Hepatic stellate cell (primary cell): ENCODE measurements around the gene INTS6L.
A peak's percentile ranks its signal among the peaks of the same experiment; 100 is the strongest.
"Not testable (repeated sequence)": the region's sequence is repeated elsewhere in the genome, so short reads cannot be mapped to it uniquely, and the experiment has no call there.

Source experiments
- DNase-seq: peaks from one replicate; pipeline ENCODE4 v3.0.0; 2011; ENCODE audit warnings: low spot score

Gene INTS6L

DNA sequence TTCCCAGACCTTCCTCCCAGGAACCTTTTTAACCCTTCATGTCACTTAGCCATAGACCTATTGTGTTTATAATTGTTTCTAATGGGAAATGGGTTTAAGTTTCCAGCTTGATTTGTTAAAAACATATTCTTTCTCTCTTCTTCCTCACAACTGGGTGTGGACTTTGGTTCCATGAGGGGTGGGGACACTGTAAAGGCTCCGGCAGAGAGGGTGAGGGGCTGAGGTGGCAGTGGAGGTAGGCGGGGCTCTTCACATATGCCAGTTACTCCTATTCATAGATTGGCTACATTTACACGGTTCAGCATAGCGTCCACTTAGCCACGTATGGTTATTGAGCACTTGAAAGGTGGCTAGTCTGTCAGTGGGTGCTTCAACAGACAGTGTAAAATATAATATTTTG is 7.8 kb downstream of the INTS6L start:
- no peak for DNase-seq

DNA sequence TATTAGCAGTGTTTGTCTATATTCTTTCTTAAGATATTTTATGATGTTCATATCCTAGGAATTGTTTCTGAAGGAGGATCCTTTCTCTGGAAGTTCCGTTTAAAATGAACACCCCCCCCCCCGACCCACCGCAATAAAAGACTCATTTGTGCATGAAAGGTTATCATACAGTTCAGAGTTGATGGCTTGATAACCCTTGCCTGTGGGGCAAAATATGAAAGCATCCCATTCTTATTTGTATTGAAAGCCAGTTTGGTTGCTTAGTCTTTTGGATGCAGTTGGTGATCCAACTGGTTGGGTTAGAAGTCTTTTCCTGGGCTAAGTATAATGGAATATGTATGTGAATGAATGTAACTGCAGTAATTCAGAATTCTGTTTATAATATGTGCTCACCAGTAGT is 8.3 kb downstream of the INTS6L start:
- DNase-seq: no peak

DNA sequence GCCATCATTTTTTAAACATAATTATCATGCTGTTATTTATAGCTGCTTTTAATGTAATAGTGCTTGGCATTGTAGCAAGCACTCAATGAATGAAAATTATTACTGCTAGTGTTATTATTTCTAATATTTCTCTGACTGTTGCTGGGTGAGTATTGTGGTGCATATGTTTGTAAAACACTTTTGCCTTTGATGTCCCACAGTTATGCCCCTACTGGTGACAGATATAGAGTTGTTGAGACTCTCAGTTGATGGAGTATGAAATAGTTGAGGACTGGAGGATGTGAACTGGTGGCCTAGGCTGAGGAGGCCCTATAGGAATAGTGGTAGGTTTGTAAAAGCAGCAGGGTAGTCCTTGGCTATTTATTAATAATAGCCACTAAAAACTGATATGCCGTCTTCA is 9.6 kb downstream of the INTS6L start:
- DNase-seq: no peak

DNA sequence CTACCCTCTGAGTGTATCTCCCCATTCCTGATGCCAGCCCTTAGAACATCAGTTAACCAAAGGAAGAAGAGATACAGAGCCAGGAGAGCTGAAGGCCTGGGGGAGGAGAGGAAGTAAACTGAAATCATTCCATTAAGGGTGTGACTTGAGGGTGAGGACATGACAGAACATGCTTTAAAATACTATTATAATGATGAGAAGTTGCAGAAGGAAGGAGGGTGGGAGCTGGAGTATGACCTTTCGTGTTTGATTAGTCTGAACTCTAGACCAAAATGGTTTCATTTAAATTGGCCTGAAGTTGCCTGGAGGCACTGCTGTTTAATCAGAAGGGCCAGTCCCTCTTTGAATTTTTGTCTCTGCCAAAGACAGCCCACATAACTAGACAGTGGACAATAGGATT is 11.4 kb downstream of the INTS6L start:
- no peak for DNase-seq

DNA sequence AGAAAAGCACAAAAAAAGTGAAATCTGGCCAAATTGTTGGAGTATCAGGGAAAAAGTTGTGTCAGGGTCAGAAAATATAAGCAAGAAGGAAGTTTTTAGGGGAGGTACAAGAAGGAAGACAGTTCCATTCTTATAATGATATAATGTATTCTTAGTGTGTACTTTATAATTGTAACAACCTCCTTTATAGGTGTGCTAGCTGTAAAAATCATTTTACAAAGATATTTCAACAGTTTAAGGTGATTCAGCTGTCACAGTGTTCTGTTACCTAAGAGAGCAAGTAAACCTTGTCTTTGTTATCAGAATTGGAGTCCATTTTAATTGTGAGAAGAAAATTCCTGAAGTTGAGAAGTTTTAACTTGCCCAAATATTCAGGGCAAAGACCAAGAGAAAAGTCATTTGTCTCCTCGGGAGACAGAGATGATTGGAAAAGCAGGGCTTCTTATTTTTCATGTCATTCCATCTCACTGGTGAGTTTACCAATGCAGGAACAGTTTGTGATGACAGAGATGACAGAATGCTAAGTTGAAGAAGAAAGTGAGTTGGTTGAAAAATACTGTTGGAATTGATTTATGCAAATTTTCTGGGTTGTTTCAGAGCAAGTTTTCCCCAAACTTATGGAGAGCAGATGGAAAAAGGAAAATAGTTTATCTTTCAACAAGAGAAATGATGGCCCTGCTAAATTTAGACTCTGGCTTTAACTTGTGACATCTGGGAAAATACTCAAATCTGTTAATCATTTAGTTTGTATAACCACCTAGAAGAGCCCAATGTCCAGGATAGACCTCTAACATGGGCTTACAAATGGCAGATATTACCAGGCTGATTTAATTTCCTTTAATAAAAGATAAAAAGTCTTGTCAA is 14.8 kb downstream of the INTS6L start:
- no peak for DNase-seq

DNA sequence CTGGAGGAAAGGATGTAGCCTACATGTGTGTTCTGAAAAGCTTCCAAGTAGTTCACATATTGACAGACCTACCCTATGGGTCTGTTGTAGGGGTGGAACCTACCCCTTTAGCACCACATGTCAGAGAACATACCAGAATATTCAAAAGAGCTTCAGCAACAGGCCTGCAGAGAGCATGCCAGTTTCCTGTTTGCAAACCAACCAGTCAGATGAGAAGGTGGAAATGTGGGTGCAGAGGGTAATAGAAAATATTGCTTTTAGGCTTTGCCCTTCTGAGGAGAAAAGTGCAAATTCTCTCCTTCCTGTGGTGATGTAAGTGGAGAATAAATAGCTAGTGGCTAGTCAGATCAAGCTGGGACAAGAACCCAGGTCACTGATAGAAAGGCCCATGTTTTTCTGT is 16.4 kb downstream of the INTS6L start:
- DNase-seq: no peak

DNA sequence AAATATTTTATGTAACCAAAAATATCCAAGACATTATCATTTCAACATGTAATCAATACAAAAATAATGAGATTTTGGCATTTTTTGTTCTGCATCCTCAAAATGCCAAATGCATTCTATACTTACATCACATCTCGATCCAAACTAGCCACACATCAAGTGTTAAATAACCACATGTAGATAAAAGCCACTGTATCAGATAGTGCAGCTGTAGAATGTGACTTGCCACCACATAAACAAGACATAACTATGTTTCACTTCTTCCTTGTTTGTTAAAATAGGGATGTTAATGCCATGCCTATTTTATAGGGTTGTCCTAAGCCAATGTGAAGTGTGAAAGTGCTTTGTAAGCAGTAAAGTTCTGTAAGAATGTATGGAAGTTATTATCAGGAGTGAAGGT is 20.9 kb downstream of the INTS6L start:
- DNase-seq: no peak

DNA sequence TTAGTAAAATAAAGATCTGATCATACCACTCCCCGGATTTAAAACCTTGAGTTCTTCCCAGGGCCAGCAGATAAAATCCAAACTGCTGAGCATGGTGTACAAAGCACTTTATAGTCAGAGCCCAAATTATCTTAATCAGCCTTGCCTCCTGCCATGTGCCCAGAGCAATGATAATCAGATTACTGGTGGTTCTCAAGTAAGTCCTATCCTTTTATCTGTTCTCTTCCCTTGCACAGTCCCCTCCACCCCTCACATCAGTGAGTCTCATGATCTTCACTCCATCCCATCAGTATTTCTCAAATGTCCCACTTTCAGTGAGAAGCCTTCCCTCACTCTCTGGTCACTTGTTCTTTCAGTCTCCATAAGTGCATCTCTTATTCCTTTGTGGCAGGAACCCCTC is 22.7 kb downstream of the INTS6L start:
- DNase-seq: no peak

DNA sequence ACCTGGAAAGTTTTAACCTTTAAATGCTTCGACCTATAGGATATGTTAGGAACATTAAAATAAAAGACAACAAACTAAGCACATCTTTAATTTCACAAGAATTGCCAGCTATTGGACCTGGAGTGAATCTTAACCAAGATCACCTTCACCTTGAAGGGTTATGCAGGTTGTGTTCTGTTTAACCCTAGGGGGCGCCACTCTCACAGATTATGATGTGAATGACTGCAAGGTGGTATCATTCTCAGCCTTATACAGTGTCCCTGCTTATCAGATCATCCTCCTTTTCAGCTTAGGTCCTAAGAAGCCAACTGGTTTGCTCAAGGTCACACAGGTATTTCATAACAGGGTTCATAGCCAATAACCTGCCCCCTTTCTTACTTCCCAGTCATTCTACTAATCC is 23.5 kb downstream of the INTS6L start:
- DNase-seq: no peak

DNA sequence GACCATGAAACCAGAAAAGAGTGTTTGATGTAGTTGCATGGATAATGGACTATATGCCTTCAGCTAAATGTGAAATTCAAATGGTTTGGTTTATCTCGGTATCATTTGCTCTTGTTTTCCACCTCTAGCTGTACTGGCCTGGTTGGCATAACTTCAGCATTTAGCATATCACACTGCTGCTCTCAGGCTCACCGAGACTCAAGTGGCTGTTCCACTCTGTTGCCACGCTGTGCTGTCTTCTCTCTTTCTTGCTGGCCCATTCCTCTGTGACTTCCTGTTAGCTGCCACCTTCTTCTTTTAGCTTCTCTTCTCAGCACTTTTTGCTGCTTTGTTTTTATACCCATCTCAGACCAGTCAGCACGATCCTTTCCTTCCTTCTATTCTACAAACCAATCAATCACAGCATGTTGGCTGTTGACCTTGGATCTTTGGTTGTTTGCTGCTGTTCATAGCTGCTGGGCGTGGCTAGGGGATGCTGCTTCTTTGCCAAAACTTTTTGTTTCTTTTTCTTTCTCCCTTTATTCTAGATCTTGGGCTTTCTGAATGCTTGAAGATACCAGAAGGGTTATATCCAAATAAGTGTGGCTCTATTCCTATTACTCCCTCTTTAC is 24.0 kb downstream of the INTS6L start:
- no peak for DNase-seq

DNA sequence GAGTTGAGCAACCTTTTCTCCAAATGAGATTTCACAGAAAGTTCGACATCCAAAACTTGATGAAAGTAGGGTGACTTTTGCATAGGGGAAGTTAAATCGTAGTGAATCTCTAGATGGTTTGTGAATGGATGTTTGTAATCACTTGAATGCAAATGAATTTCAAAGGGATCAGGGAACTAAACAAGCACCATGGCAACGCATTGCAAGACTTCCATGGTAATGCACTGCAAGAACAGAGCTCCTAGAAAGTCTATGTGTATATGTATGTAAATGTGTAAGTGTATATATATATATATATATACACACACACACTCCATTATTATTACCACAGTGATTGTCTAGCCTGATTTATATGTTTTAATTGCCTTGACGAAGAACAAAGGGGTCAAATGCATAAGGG is 27.3 kb downstream of the INTS6L start:
- no peak for DNase-seq

DNA sequence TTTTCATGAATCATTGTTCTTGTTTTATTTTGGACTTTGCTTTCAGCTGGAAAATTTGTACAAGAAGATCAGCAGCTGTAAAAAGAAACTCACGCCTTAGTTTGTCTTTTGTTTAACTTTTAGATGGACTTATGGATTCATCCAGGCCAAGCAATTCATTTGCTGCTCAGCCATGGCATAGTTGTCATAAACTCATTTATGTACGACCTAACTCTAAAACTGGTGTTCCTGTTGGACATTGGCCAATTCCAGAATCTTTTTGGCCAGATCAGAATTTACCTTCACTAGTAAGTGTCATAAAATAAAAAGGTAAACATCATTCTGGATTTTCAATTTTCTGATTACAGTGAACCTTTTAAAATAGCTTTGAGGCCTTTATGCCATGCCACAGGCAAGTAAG is 29.1 kb downstream of the INTS6L start:
- no peak for DNase-seq

DNA sequence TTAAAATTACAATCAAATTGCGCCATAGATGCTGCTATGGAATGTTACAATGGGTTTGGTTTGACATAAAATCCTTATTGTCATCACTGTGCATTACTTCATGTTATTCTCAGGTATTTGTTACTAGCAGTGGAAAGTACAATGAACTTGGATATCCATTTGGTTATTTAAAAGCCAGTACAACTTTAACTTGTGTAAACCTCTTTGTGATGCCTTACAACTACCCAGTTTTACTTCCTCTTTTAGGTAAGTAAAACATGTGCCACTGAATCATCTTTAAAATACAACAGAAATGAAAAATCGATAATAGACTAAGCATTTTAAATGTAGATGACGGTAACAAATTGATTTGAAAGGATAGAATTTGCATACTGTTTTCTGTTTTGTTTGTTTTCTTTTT is 35.6 kb downstream of the INTS6L start:
- no peak for DNase-seq

DNA sequence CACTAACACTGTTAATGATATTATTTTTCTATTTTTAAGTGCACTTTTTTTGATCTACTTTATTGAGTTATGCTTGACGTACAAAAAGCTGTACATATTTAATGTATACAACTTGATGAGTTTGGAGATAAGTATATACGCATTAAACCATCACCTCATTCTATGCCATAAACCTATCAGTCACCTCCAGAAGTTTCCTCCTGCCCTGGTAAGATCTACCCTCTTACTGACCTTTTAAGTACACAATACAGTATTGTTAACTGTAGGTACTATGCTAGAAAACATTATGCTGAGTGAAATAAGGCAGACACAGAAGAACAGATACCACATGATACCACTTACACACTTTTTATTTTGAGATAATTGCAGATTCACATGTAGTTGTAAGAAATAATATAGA is 36.9 kb downstream of the INTS6L start:
- no peak for DNase-seq

DNA sequence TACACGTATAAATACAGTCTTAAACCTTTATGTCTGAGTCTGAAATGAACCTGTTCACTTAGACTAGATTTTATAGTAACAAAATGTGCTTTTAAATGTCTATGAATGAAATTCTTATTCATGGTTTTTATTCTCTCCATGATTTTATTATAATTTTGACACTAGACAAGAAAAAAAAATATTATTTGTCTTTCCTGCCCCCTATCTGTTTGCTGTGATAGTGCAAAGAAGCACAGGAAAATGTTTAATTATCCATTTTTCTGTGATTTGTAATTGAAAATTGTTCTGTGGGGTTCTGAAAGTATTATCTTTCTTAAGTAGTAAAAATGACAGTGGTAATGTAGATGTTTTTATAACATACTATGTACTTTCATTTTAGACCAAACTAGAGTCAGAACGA is 52.0 kb downstream of the INTS6L start:
- no peak for DNase-seq

DNA sequence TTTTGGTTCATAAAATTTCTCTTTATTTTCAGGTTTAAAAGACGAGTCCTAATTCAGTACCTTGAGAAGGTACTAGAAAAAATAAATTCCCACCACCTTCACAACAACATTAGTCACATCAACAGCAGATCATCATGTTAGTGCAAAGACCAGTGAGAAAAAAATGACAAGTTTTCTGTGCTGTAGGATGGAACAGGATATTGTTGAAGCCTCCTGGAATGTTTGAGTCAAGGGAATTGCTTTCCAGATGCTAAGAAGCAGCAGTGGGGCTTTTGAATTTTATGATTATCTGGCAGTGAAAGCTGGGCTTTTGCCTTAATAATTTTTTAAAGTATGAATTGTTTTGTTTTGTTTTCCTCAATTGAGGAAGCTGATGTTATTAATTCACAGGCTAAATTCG is 61.0 kb downstream of the INTS6L start:
- peak; percentile 4 for DNase-seq

DNA sequence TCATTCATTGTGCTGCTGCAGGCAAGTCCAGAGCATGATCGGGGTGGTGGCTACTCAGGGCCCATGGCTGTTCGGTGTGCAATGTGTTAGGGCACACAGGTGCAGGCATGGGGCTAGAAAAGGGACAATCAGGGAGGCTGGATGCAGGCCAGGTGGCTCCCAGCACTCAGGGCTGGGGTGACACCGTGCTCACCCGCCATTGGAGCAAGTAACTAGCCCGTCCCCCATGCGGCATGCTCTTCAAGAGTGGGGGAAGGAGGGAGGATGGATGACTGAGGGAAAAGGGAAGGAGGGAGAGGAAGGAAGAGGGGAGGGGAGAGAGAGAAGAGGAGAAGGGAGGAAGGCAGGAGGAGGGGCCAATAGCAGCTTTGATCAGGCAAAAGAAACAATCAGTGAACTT is 64.7 kb downstream of the INTS6L start:
- no peak for DNase-seq

DNA sequence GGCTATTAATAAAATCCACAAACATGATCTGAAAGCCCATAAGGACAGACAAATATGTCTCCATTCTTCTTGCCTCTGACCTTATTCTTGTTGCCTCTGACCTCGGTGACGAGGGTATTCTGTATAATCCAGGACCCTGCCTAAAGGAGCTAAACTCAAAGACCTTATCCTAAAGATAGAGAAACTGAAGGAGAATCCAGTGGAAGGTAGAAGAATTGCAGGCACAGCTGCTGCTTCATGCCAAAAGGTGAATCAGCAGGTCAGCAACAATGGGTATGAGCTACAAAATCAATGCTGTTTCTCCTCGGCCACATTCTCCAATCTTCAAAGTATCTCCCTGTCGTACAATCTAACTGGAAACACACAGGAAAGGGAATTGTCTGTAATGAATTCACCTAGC is 71.4 kb downstream of the INTS6L start:
- no peak for DNase-seq

DNA sequence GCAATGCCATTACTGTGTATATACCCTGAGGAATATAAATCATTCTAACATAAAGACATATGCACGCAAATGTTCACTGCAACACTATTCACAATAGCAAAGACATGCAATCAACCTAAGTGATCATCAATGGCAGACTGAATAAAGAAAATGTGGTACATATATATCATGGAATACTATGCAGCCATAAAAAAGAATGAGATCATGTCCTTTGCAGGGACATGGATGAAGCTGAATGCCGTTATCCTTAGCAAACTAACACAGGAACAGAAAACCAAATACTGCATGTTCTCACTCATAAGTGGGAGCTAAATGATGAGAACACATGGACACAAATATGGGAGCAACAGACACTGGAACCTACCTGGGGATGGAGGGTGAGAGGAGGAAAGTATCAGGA is 73.6 kb downstream of the INTS6L start:
- not testable (repeated sequence) for DNase-seq

DNA sequence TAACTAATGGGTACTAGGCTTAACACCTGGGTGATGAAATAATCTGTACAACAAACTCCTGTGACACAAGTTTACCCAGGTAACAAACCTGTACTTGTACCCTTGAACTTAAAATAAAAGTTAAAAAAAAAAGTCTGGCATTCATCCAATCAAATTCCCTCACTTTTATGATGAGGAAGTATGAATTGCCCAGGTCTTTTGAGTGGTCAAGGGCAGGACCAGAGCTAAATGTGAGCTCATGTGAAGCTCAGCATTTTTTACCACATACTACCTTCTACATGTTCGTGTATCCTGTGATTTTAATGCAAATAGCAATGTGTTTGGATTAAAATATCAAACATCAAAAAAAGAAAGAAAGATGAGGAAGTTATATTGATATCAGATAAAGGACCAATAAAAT is 74.0 kb downstream of the INTS6L start:
- not testable (repeated sequence) for DNase-seq

DNA sequence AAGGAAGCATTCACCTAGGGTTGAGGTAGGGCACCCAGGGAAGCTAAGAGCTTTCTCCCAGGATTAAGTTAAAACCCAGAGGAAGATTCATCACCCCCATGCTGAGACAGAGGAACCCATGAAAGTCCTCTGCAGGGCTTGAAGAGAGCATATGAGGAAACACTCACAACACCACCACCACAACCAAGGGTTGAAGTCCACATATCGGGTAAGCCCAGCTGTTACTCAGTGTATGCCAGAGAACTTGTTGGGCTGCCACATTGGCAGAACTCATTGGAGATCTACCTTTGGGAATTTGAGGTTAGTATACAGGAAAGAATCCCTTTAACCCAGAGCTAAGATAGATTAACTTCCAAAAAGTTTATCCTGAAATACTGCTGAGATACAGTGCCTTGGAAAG is 75.1 kb downstream of the INTS6L start:
- no peak for DNase-seq

DNA sequence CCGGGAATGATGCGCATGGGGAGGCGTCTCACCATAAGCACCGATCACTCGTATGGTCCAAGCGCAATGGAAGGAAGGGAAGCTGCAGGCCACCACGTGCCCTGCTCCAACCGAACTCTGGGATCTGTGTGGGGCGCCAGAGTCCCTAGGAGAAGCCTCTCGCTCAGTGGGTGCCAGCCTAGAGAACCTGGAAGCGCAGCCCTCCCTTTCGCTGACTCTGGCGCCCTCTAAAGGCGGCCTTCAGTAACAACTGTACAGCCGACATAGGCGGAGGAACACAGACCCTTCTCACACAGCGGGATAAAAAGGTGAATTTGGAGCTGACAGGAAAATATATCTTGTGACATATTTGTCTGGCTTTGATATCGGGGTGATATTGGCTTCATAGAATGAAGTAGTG is 76.0 kb downstream of the INTS6L start:
- DNase-seq: no peak

DNA sequence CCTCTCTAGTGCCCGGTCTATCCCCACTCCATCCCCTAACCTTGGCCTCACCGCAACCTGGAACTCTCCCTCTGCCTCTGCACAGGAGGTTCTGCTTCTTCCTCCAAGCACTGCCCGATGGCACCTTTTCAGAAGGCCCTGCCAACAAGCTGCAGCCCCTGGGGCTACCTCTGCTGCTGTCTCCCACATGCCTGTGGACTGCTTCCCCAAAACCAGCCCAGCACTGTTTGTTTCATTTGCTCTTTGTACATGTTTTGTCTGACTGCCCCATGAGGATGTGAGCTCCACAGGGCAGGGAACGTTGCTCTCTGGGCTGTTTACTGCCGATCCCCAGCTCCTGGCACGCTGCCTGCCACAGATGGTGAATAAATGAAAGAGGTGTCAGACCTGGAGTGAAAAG is 85.4 kb downstream of the INTS6L start:
- no peak for DNase-seq
